ENCODE data around the gene TSPAN18. TPM values are rescaled to one million over a fixed set of nuclear protein-coding genes. Genes with fewer than 3 reads are reported as not detected.

TSPAN18 gene
- total and polyA plus RNA-seq, 2 experiments from 2014 or later: 6.0 to 10.6 TPM

- TF ChIP-seq NANOG (IDR thresholded peaks at IDR 0.05; ENCODE audit: borderline replicate concordance) (peak; percentile 82), ZNF114 (CRISPR knock-in tag; IDR thresholded peaks at IDR 0.05) (no peak), STAT1 (IDR thresholded peaks at IDR 0.05; ENCODE audit: unreplicated experiment) (no peak)
- H3K36me3 Mint-ChIP-seq (ENCODE audit: low read depth): peaks cover 19% of the 10 kb centered on the region; the same call in 2 of the 3 replicates
- no peaks in the 10 kb centered on the region for H3K9me2 ChIP-seq (ENCODE audit: insufficient read depth)
- peak overlapping the region; percentile 4; the same call in 1 of the 2 replicates for H3K27ac ChIP-seq (ENCODE audit: low read depth)
- peaks cover 12% of the 10 kb centered on the region for H3K79me2 ChIP-seq (replicated peaks; ENCODE audit: insufficient read depth)
- peaks cover 59% of the 10 kb centered on the region for H3K4me1 Mint-ChIP-seq
- peak overlapping the region; percentile 11 for H3K27ac Mint-ChIP-seq
- no peaks in the 10 kb centered on the region for H3K36me3 ChIP-seq (ENCODE audit: insufficient read depth)
- no peaks in the 10 kb centered on the region for H4K20me1 ChIP-seq (replicated peaks; ENCODE audit: insufficient read depth)
- ATAC-seq (peak; percentile 74), DNase-seq (ENCODE audit: low spot score) (peak; percentile 72)
- H3K4me2 ChIP-seq: peak overlapping the region; percentile 61
- H3K27me3 Mint-ChIP-seq (ENCODE audit: insufficient read depth, low read depth, poor library complexity): peaks cover 41% of the 10 kb centered on the region
- H3F3A ChIP-seq (replicated peaks; ENCODE audit: low read depth): peaks cover 13% of the 10 kb centered on the region; the same call in 1 of the 2 replicates
- peaks cover 21% of the 10 kb centered on the region; the same call in 2 of the 3 replicates for H3K9me3 Mint-ChIP-seq
- peaks cover 59% of the 10 kb centered on the region for H3K27me3 ChIP-seq (ENCODE audit: insufficient read depth)
- H2AFZ ChIP-seq: no peak overlapping the region
- H3K4me1 ChIP-seq (ENCODE audit: insufficient read depth): peaks cover 47% of the 10 kb centered on the region
- peak overlapping the region; percentile 36 for H3K4me3 ChIP-seq
- peak overlapping the region; percentile 49 for H3K4me3 Mint-ChIP-seq
Measured at GRCh38 chr11:44753961-44754645, 27.3 kb downstream of the TSPAN18 start.

GRCh38 chr11:44754876-44755555 lies 28.3 kb downstream of the TSPAN18 start:
- Mint-ChIP-seq H3K4me1 (peaks cover 63% of the 10 kb centered on the region), H3K27ac (no peak overlapping the region), H3K9me3 (peaks cover 21% of the 10 kb centered on the region; the same call in 2 of the 3 replicates), H3K27me3 (ENCODE audit: insufficient read depth, low read depth, poor library complexity) (peaks cover 38% of the 10 kb centered on the region), H3K4me3 (no peak overlapping the region; the same call in 2 of the 3 replicates), H3K36me3 (ENCODE audit: low read depth) (peaks cover 19% of the 10 kb centered on the region; the same call in 2 of the 3 replicates)
- ATAC-seq: peak; percentile 44
- Histone ChIP-seq H2AFZ (no peak overlapping the region), H4K20me1 (replicated peaks; ENCODE audit: insufficient read depth) (no peaks in the 10 kb centered on the region), H3F3A (replicated peaks; ENCODE audit: low read depth) (peaks cover 13% of the 10 kb centered on the region; the same call in 1 of the 2 replicates), H3K27ac (ENCODE audit: low read depth) (no peak overlapping the region), H3K4me1 (ENCODE audit: insufficient read depth) (peaks cover 47% of the 10 kb centered on the region), H3K4me2 (peak overlapping the region; percentile 61), H3K27me3 (ENCODE audit: insufficient read depth) (peaks cover 68% of the 10 kb centered on the region), H3K79me2 (replicated peaks; ENCODE audit: insufficient read depth) (peaks cover 12% of the 10 kb centered on the region), H3K9me2 (ENCODE audit: insufficient read depth) (no peaks in the 10 kb centered on the region), H3K4me3 (peak overlapping the region; percentile 27), H3K36me3 (ENCODE audit: insufficient read depth) (no peaks in the 10 kb centered on the region)
- peak; percentile 51 for DNase-seq (ENCODE audit: low spot score)
- TF ChIP-seq REST (IDR thresholded peaks at IDR 0.05; ENCODE audit: unreplicated experiment) (no peak), EZH2phosphoT487 (IDR thresholded peaks at IDR 0.05; ENCODE audit: unreplicated experiment) (no peak), CTCF (conservative IDR thresholded peaks at IDR 0.05; ENCODE audit: low read depth in 2 of 2) (no peak), ZNF114 (CRISPR knock-in tag; IDR thresholded peaks at IDR 0.05) (no peak), ETS1 (IDR thresholded peaks at IDR 0.05) (no peak), NANOG (IDR thresholded peaks at IDR 0.05; ENCODE audit: borderline replicate concordance) (no peak), STAT1 (IDR thresholded peaks at IDR 0.05; ENCODE audit: unreplicated experiment) (no peak)

Data from GM23338 (cell line).